Kasumi-1 (cell line): ENCODE data around the gene NR1H3.
"Not testable (repeated sequence)": the region's sequence is repeated elsewhere in the genome, so short reads cannot be mapped to it uniquely, and the experiment has no call there.

ENCODE experiments used
- DNase-seq, 2 experiments: peaks; one replicate each; lab custom pipeline; 2025; lab: John Stamatoyannopoulos, UW

Gene NR1H3

DNA sequence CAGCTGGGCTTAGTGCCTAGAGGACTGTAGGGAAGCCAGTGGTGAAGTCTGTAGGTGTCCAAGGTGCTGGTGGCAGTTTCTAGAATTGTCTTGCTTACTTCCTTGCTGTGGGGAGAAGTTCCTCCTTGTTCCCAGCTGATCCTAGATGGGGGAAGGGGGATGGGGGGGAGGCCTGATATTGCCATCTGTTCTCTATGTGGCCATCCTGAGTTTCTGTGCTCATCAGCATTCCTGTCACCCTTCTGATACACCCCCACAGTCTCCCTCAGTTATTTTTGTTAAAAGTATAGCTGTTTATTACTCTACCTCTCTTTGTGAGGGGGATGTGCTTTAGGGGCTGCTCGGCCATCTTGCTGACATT is 48.7 kb downstream of the NR1H3 start:
- no peak for DNase-seq

GRCh38 chr11:47308050-47308823 is 50.4 kb downstream of the NR1H3 start:
- DNase-seq = no peak

GRCh38 chr11:47314992-47315391 is 57.2 kb downstream of the NR1H3 start:
- DNase-seq = no peak

DNA sequence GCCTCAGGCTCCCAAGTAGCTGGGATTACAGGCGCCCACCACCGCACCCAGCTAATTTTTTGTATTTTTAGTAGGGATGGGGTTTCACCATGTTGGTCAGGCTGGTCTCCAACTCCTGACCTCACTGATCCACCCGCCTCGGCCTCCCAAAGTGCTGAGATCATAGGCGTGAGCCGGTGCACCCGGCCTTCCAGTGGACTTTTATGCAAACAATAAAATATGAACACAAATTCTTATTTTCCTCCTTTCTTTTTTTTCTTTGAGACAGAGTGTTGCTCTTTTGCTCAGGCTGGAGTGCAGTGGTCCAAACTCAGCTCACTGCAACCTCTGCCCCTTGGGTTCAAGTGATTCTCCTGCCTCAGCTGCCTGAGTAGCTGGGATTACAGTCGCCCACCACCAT is 58.7 kb downstream of the NR1H3 start:
- not testable (repeated sequence) for DNase-seq

DNA sequence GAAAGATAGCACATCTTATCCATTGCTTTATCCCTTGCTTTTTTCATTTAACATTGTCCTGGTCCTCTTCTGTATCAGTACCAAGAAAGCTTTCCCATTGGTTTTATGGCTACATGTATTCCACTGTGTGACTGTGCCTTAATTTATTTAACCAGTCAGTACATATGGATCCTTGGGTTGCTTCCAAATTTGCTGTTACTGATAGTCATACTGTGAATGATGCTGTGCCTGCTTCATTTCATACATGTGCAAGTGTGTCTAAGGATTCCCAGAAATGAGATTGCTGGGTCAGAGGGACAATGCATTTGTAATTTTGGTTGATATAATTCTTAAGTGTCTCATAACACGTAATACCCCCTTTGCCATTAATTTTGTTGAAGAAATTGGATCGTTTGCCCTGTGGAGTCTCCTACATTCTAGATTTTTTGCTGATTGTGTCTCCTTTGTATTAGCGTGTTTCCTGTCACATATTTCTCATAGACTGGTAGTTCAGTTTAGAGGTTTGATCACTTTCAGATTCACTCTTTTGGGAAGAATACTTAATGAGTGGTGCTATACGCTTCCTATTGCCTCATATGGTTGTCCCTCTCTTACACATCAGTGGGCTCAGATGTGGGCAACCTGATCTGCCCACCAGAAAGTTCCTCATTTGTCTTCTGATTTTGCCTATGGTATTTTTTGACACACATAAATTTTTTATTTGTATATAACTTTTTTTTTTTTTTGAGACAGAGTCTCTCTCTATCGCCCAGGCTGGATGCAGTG is 59.5 kb downstream of the NR1H3 start:
- DNase-seq = no peak

GRCh38 chr11:47318166-47318565 is 60.4 kb downstream of the NR1H3 start:
- DNase-seq = no peak
